Cardiac muscle cell (in vitro differentiated cells and primary cell): ENCODE results near the gene BRCC3. TPM values are rescaled to one million over a fixed set of nuclear protein-coding genes. Genes with fewer than 3 reads are reported as not detected.

Experiments
- DNase-seq, 2 donors: peaks; one replicate each; pipeline versions ENCODE4 v3.0.0 to v3.0.0-alpha.2; 2010 to 2017; ENCODE audit warnings: low read depth in 1 of 2, low spot score in 1 of 2
- H3K27ac ChIP-seq: fragments of 200-600 bp; sonication (generic); 2 replicates; pipeline ENCODE4 v1.5.1; 2016
- H3K27me3 ChIP-seq: fragments of 200-600 bp; sonication (generic); 2 replicates; pipeline ENCODE4 v1.6.0; 2016; ENCODE audit warnings: control low read depth
- H3K36me3 ChIP-seq: fragments of 200-600 bp; sonication (generic); 2 replicates; pipeline ENCODE4 v1.5.1; 2016; ENCODE audit warnings: control low read depth
- H3K4me1 ChIP-seq: fragments of 200-600 bp; sonication (generic); 2 replicates; pipeline ENCODE4 v1.8.1; 2017; ENCODE audit warnings: low read depth, mild to moderate bottlenecking, mixed run types
- H3K4me3 ChIP-seq: fragments of 200-600 bp; sonication (generic); 2 replicates; pipeline ENCODE4 v1.5.1; 2016; ENCODE audit warnings: mild to moderate bottlenecking
- H3K9me3 ChIP-seq: fragments of 200-600 bp; sonication (generic); 2 replicates; pipeline ENCODE4 v1.5.1; 2017; ENCODE audit warnings: low read depth, mild to moderate bottlenecking, control low read depth
- polyA plus RNA-seq: library from polyadenylated mRNA; unstranded; fragments of >200 nt; fragmentation: Nextera tagmentation; extraction: Ambion mirVana; gene quantifications from 2 replicates; pipeline ENCODE4 v1.2.1, GENCODE V29; 2016
- total RNA-seq: library from RNA; depleted of rRNA; stranded (reverse); fragments of >200 nt; gene quantifications from 2 replicates; pipeline ENCODE4 v1.2.3, GENCODE V29; 2016
- TF ChIP-seq, protein P1 (sequence below): IDR thresholded peaks from 2 replicates; pipeline ENCODE4 v1.5.1; 2012; ENCODE audit warnings: low read depth, mild to moderate bottlenecking, low read length

The BRCC3 gene
- total and polyA plus RNA-seq, 2 experiments from 2014 or later = 6.0 to 28.0 TPM

DNA sequence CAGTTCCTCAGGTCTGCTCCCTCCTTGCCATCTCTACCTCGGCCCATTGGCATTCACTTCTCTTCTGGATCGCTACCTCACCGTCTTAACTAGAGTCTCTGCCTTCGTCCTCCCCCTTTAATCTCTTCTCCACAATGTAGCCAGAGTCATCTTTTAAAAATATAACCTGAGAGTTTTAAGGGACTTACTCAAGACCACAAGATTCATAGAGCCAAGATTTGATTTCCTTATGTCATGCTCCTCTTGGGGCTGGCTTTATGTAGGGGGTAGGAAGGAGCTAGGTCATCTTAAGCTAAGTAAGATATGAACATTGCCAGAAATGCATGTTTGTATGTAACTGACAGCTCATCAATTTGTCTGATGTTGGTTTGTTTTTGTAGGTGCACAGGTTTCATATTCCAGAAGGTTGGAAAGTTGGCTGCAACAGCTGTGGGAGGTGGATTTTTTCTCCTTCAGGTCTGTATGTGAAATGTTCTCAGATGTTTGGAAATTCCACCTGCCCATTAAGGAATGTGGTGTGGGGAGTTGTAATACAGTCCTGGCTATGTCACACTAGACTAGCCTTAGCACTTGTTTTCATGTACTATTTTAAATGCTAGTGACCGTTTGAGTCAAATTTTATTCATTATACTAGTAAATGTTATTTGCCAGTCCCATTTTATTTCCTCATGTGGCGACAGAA, 25.0 kb upstream of the BRCC3 start:
- H3K36me3 ChIP-seq = no peaks in the 10 kb centered on the region
- H3K27me3 ChIP-seq = no peaks in the 10 kb centered on the region
- TF ChIP-seq, protein P1, sequence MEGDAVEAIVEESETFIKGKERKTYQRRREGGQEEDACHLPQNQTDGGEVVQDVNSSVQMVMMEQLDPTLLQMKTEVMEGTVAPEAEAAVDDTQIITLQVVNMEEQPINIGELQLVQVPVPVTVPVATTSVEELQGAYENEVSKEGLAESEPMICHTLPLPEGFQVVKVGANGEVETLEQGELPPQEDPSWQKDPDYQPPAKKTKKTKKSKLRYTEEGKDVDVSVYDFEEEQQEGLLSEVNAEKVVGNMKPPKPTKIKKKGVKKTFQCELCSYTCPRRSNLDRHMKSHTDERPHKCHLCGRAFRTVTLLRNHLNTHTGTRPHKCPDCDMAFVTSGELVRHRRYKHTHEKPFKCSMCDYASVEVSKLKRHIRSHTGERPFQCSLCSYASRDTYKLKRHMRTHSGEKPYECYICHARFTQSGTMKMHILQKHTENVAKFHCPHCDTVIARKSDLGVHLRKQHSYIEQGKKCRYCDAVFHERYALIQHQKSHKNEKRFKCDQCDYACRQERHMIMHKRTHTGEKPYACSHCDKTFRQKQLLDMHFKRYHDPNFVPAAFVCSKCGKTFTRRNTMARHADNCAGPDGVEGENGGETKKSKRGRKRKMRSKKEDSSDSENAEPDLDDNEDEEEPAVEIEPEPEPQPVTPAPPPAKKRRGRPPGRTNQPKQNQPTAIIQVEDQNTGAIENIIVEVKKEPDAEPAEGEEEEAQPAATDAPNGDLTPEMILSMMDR = no peak
- no peaks in the 10 kb centered on the region for H3K4me1 ChIP-seq
- H3K4me3 ChIP-seq = no peak overlapping the region
- no peak for DNase-seq
- H3K27ac ChIP-seq = no peak overlapping the region
- no peaks in the 10 kb centered on the region for H3K9me3 ChIP-seq

DNA sequence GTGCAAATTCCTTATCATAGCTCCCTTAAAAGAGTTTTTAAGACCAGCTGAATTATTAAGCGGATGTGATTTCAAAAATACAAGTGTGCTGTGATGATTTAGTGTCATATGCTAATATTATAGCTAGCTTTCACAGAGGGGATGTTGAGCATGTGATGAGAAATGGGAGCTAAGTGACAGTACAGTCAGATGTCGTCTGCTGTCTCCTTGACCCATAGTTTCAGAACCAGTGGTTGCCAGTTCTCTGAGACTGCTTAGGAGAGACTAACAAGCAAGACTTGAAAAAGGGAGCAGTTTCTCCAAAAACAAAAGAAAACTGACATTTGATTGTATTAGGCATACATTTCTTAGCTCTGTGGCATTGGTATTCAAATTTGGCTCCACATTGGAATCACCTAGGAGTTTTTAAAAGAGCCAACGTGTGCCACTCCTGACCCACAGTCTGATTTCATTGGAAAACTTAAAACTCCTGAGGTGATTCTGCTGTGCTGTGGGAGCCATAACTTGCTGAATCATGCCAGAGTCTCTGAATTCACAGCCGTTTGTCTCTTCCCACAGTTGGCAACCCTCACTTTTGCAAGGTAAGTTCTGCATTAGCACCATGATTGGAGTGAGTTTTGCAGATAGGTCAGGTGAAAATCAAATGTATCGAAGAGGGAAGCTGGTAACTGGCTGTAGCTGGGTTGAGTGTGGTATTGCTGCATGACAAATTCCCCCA, 24.3 kb upstream of the BRCC3 start:
- Histone ChIP-seq H3K27ac (no peak overlapping the region), H3K9me3 (no peaks in the 10 kb centered on the region), H3K27me3 (no peaks in the 10 kb centered on the region), H3K4me1 (no peaks in the 10 kb centered on the region), H3K4me3 (no peak overlapping the region), H3K36me3 (no peaks in the 10 kb centered on the region)
- no peak for DNase-seq
- TF ChIP-seq, protein P1 = no peak

DNA sequence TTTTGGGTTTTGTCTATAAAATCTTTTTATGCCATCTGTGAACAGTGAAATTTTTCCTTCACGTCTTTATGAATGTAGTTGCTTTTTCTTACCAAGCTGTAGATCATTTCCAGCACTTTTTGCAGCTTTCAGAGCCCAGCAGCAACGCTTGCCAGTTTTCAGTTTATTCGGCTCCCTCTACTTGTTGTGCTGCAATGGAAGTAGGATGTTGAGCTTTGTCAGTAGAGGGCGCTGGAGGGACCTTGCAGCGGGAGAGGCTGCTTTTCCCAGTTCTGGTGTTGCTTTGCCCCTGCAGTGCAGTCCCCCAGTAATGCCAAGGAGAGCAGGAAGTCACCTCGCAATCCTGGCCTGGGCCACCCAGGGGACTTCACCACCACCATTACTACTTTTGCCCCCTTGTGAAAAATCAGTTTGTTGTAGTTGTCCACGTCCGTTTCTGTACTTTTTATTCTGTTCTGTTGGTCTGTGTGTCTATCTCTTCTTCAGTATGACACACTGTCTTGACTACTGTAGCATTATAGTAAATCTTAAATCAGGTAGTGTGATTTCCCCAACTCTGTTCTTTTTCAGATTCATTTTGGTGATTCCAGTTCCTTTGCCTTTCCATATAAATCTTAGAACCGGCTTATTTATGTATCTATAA, 22.2 kb upstream of the BRCC3 start:
- Histone ChIP-seq H3K4me3 (no peak overlapping the region), H3K27me3 (no peaks in the 10 kb centered on the region), H3K9me3 (no peaks in the 10 kb centered on the region), H3K4me1 (no peaks in the 10 kb centered on the region), H3K36me3 (no peaks in the 10 kb centered on the region), H3K27ac (no peak overlapping the region)
- peak; percentile 67 to 74 for DNase-seq
- TF ChIP-seq, protein P1 = peak; percentile 66

GRCh38 chrX:155052738-155053498, 18.4 kb upstream of the BRCC3 start:
- Histone ChIP-seq H3K9me3 (no peaks in the 10 kb centered on the region), H3K4me3 (no peak overlapping the region), H3K4me1 (no peaks in the 10 kb centered on the region), H3K36me3 (no peaks in the 10 kb centered on the region), H3K27ac (no peak overlapping the region), H3K27me3 (no peaks in the 10 kb centered on the region)
- no peak for DNase-seq
- TF ChIP-seq, protein P1 = no peak

DNA sequence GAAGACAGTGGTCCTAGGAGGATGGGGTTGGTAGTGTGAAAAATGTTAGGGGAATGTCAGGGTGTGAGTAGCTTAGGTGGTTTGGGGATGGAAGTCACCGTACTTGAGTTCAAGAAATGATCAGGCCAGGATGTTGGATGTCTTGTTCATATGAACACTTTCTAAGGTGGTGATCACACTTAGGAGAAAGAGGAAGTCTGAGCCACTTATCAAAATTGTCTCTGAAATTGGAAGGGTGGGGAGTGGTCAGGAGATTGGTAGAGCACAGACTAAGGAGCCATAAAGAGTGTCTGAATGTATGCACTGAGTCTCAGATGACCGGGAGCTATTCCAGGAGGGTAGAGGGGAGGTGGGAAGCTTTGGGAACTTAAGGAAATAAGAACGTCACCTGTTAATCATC, 17.7 kb upstream of the BRCC3 start:
- H3K27me3 ChIP-seq = no peaks in the 10 kb centered on the region
- no peak for DNase-seq
- TF ChIP-seq, protein P1 = no peak
- no peaks in the 10 kb centered on the region for H3K4me1 ChIP-seq
- no peak overlapping the region for H3K27ac ChIP-seq
- H3K36me3 ChIP-seq = no peaks in the 10 kb centered on the region
- H3K9me3 ChIP-seq = no peaks in the 10 kb centered on the region
- H3K4me3 ChIP-seq = no peak overlapping the region
